Subcutaneous adipose tissue (tissue), 4 donors: Measurements from ENCODE around the gene GRIK1. TPM values are rescaled to one million over a fixed set of nuclear protein-coding genes. Genes with fewer than 3 reads are reported as not detected.

Experiments used
- CTCF ChIP-seq: fragments of 450-650 bp; IDR thresholded peaks from one replicate; pipeline ENCODE4 v1.5.1; 2016; ENCODE audit warnings: low read depth, mild to moderate bottlenecking, control low read depth, antibody characterized with exemption, moderate library complexity
- total RNA-seq, 4 donors: library from RNA; depleted of rRNA; stranded (reverse); fragments of >200 nt; gene quantifications; one replicate each; pipeline ENCODE4 v1.1.0, GENCODE V29; 2016

Gene GRIK1
- total RNA-seq, 4 donors from 2014 or later: 0.17 TPM; not detected in 3

GRCh38 chr21:29914326-29914725, 25.5 kb downstream of the GRIK1 start:
- TF ChIP-seq CTCF: no peak

DNA sequence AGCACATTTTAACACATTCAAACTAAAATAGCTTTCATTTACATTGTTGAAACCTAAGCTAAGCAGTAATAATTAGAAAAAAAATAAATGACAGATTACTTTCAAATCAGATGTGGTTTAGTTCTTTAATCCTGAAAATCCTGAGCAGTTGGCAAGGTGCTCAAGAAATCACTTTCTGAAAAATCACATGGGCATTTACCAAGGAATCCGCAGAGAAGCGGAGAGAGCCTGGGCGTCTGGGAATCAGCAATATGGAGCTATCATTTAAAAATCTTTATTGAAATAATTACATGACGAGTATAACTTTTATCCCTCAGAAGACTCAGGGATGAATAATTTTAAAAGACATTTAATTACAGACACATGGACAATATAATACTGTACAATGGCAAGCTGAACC, 30.2 kb downstream of the GRIK1 start:
- TF ChIP-seq CTCF: no peak

GRCh38 chr21:29904359-29905282, 35.2 kb downstream of the GRIK1 start:
- no peak for TF ChIP-seq CTCF

- no peak for TF ChIP-seq CTCF
Measured at GRCh38 chr21:29896884-29897283, 42.9 kb downstream of the GRIK1 start.

GRCh38 chr21:29893687-29894086, 46.1 kb downstream of the GRIK1 start:
- TF ChIP-seq CTCF: no peak

DNA sequence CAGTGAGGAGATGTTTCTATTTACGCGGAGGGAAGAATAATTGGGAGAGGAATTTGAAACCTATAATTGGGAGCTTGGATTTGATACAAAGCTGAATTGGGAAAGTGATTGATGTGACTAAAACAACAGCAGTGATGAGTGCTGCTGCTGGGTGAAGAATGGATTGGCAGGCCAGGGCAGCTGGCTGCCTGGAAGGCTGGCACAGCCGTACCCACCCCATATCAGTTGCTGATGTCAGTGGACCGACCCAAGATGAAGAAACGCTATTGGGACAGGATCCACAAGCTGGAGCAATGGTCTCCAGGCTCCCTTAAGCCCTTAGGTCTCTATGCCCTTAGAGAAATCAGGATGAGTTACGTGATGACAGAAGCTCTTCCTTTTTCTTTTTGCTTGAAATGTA, 47.4 kb downstream of the GRIK1 start:
- no peak for TF ChIP-seq CTCF

DNA sequence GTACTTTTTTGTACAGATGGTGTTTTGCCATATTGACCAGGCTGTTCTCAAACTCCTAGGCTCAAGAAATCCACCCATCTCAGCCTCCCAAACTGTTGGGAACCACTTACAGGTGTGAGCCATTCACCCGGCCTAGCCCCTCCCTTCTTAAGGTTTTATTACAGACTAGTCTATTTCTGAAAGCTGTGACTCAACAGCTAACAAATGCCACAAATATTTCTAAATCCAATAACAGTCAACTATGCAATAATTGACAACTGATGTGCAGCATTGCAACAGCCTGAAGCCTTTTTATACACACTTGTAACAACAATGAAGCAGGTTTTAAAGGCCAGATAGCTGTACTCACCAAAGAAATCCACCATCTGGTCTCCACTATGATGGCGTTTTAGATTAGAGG, 51.4 kb downstream of the GRIK1 start:
- no peak for TF ChIP-seq CTCF
